IMR-90 (cell line): ENCODE results near the gene FBXO5. TPM values are rescaled to one million over a fixed set of nuclear protein-coding genes. Genes with fewer than 3 reads are reported as not detected.

ENCODE experiments used
- ATAC-seq: fragments of 200-7000 bp; cut with Tn5 transposase; 2 replicates; pipeline ENCODE4 v1.9.1; 2020; ENCODE audit warnings: low read depth, mild to moderate bottlenecking, moderate library complexity
- BruUV-seq: library from RNA; stranded (reverse); fragments of 400-500 nt; replicated peaks from 2 replicates; lab custom pipeline; 2021; lab: Mats Ljungman, UMichigan
- CTCF ChIA-PET: fragments of 300-600 bp; formaldehyde crosslinking; extraction: SDS; loops from one replicate; lab custom pipeline; 2021; ENCODE audit warnings: antibody characterized with exemption; lab: Yijun Ruan, JAX
- POLR2A ChIA-PET: fragments of 300-600 bp; sonication (Branson Sonifier 250); formaldehyde crosslinking; loops from one replicate; lab custom pipeline; 2022; ENCODE audit warnings: antibody characterized with exemption; ENCODE audit not compliant: unreplicated experiment; lab: Charles Lee
- DNase-seq: peaks from one replicate; pipeline ENCODE4 v3.0.0; 2013
- H2AFZ ChIP-seq: replicated peaks from 2 replicates; pipeline ENCODE3; 2013; ENCODE audit warnings: low read length, mild to moderate bottlenecking; ENCODE audit not compliant: poor library complexity
- H2AK5ac ChIP-seq: 2 replicates; pipeline ENCODE4 v1.6.1; 2013; ENCODE audit warnings: low read depth, low read length, inconsistent platforms
- H2AK9ac ChIP-seq: replicated peaks from 2 replicates; pipeline ENCODE3; 2013; ENCODE audit warnings: mild to moderate bottlenecking, low read depth, low read length, moderate library complexity; ENCODE audit not compliant: poor library complexity
- H2BK120ac ChIP-seq: 2 replicates; pipeline ENCODE4 v1.6.1; 2013; ENCODE audit warnings: low read depth, low read length, inconsistent platforms
- H2BK15ac ChIP-seq: 3 replicates; pipeline ENCODE4 v1.6.1; 2013; ENCODE audit warnings: low read depth, low read length, inconsistent platforms
- H2BK20ac ChIP-seq: 2 replicates; pipeline ENCODE4 v1.6.1; 2013; ENCODE audit warnings: low read depth, mild to moderate bottlenecking, inconsistent platforms, low read length, moderate library complexity
- H2BK5ac ChIP-seq: 2 replicates; pipeline ENCODE4 v1.6.1; 2013; ENCODE audit warnings: mild to moderate bottlenecking, low read depth, low read length, inconsistent platforms; ENCODE audit not compliant: poor library complexity, severe bottlenecking
- H3K14ac ChIP-seq: replicated peaks from 2 replicates; pipeline ENCODE4 v1.6.1; 2013; ENCODE audit warnings: low read depth, low read length, inconsistent platforms
- H3K18ac ChIP-seq: 2 replicates; pipeline ENCODE4 v1.6.1; 2013; ENCODE audit warnings: low read depth, low read length, control low read depth
- H3K23ac ChIP-seq: 2 replicates; pipeline ENCODE4 v1.6.1; 2013; ENCODE audit warnings: low read depth, low read length, inconsistent platforms
- H3K27ac ChIP-seq: 2 replicates; pipeline ENCODE4 v1.5.1; 2013; ENCODE audit warnings: mild to moderate bottlenecking, control low read depth, low read length; ENCODE audit not compliant: insufficient read depth
- H3K27me3 ChIP-seq: 2 replicates; pipeline ENCODE4 v1.6.1; 2013; ENCODE audit warnings: low read length; ENCODE audit not compliant: control insufficient read depth, insufficient read depth
- H3K36me3 ChIP-seq: 2 replicates; pipeline ENCODE4 v1.6.1; 2013; ENCODE audit warnings: low read length, mixed read lengths; ENCODE audit not compliant: control insufficient read depth, insufficient read depth
- H3K4ac ChIP-seq: 2 replicates; pipeline ENCODE4 v1.6.1; 2013; ENCODE audit warnings: low read depth, low read length, inconsistent platforms
- H3K4me1 ChIP-seq: 2 replicates; pipeline ENCODE4 v1.6.1; 2013; ENCODE audit warnings: low read length, mixed read lengths; ENCODE audit not compliant: control insufficient read depth, insufficient read depth
- H3K4me2 ChIP-seq: 2 replicates; pipeline ENCODE4 v1.6.1; 2013; ENCODE audit warnings: low read depth, mild to moderate bottlenecking, control low read depth, low read length, moderate library complexity
- H3K4me3 ChIP-seq: 2 replicates; pipeline ENCODE4 v1.5.1; 2013; ENCODE audit warnings: low read depth, mild to moderate bottlenecking, control low read depth, low read length, moderate library complexity; ENCODE audit not compliant: insufficient read depth
- H3K56ac ChIP-seq: 2 replicates; pipeline ENCODE4 v1.6.1; 2013; ENCODE audit warnings: low read length, inconsistent platforms; ENCODE audit not compliant: insufficient read depth; ENCODE audit errors: extremely low read depth
- H3K79me1 ChIP-seq, 2 experiments: 2 replicates each; pipeline ENCODE4 v1.6.1; 2013; ENCODE audit warnings: low read length in 2 of 2, inconsistent platforms in 1 of 2, low read depth in 1 of 2
- H3K9ac ChIP-seq: 2 replicates; pipeline ENCODE4 v1.6.1; 2013; ENCODE audit warnings: low read depth, low read length, control low read depth
- H3K9me1 ChIP-seq: 2 replicates; pipeline ENCODE4 v1.6.1; 2013; ENCODE audit warnings: low read length, inconsistent platforms; ENCODE audit not compliant: insufficient read depth
- H3K9me3 ChIP-seq: 2 replicates; pipeline ENCODE4 v1.6.1; 2013; ENCODE audit warnings: low read length; ENCODE audit not compliant: control insufficient read depth, insufficient read depth
- H4K20me1 ChIP-seq: 2 replicates; pipeline ENCODE4 v1.6.1; 2013; ENCODE audit warnings: low read length, inconsistent platforms; ENCODE audit not compliant: insufficient read depth
- H4K5ac ChIP-seq: 2 replicates; pipeline ENCODE4 v1.6.1; 2013; ENCODE audit warnings: mild to moderate bottlenecking, low read depth, low read length, control low read depth
- H4K8ac ChIP-seq, 2 experiments: 2 replicates each; pipeline ENCODE4 v1.6.1; 2013; ENCODE audit warnings: low read depth in 2 of 2, low read length in 2 of 2, control low read depth in 1 of 2, inconsistent platforms in 1 of 2
- H4K91ac ChIP-seq: 2 replicates; pipeline ENCODE4 v1.6.1; 2013; ENCODE audit warnings: low read depth, low read length, inconsistent platforms; ENCODE audit not compliant: insufficient read depth
- BHLHE40 ChIP-seq: fragments of 150-350 bp; IDR thresholded peaks from 2 replicates; pipeline ENCODE4 v1.6.1; 2016; ENCODE audit warnings: mild to moderate bottlenecking, low read depth, low read length
- CEBPB ChIP-seq: IDR thresholded peaks from 2 replicates; pipeline ENCODE4 v1.6.1; 2012; ENCODE audit warnings: low read depth, low read length, improper control_type of control experiment
- CHD1 ChIP-seq: IDR thresholded peaks from 2 replicates; pipeline ENCODE4 v1.6.1; 2012; ENCODE audit warnings: low read depth, low read length, improper control_type of control experiment
- CTCF ChIP-seq: conservative IDR thresholded peaks from 2 replicates; pipeline ENCODE4 v1.5.1; 2012; ENCODE audit warnings: mild to moderate bottlenecking, low read depth, low read length, improper control_type of control experiment
- ELK1 ChIP-seq: fragments of 150-350 bp; IDR thresholded peaks from 2 replicates; pipeline ENCODE4 v1.6.1; 2016; ENCODE audit warnings: low read depth, mild to moderate bottlenecking, low read length, moderate library complexity, borderline replicate concordance
- MAZ ChIP-seq: IDR thresholded peaks from 2 replicates; pipeline ENCODE4 v1.6.1; 2012; ENCODE audit warnings: low read depth, mild to moderate bottlenecking, low read length, improper control_type of control experiment, moderate library complexity, borderline replicate concordance
- NFE2L2 ChIP-seq: fragments of 150-350 bp; IDR thresholded peaks from 2 replicates; pipeline ENCODE4 v1.6.1; 2016; ENCODE audit warnings: low read depth, mild to moderate bottlenecking, low read length
- POLR2A ChIP-seq: IDR thresholded peaks from 2 replicates; pipeline ENCODE4 v1.6.1; 2012; ENCODE audit warnings: mild to moderate bottlenecking, low read depth, low read length
- RAD21 ChIP-seq: IDR thresholded peaks from 2 replicates; pipeline ENCODE4 v1.6.1; 2012; ENCODE audit warnings: low read length, improper control_type of control experiment
- RFX5 ChIP-seq: IDR thresholded peaks from 2 replicates; pipeline ENCODE4 v1.8.0; 2012; ENCODE audit warnings: low read depth, mild to moderate bottlenecking, low read length, moderate library complexity
- SMC3 ChIP-seq: fragments of 150-350 bp; IDR thresholded peaks from 2 replicates; pipeline ENCODE4 v1.6.1; 2016; ENCODE audit warnings: low read depth, mild to moderate bottlenecking, antibody characterized with exemption, low read length, moderate library complexity
- WGBS, 2 experiments: methylation state at CpG; one replicate each; pipeline versions ENCODE4 v1.1.5 to v1.1.7; 2013; ENCODE audit warnings: missing lambda C conversion rate in 2 of 2; ENCODE audit not compliant: insufficient read length in 1 of 2; ENCODE audit errors: extremely low coverage in 2 of 2; 5-methylcytosine and 5-hydroxymethylcytosine counted together
- dilution Hi-C: fragments of 300-500 bp; cut with HindIII; formaldehyde crosslinking; loops from one replicate; pipeline ENCODE4 v1.14.3; 2018; ENCODE audit warnings: low sequenced_read_pairs; ENCODE audit not compliant: unreplicated experiment
- in situ Hi-C: fragments of 300-500 bp; cut with MboI; formaldehyde crosslinking; loops from 3 replicates; pipeline ENCODE4 v1.14.3; 2019; ENCODE audit warnings: low sequenced_read_pairs, inconsistent platforms, mixed read lengths
- intact Hi-C: fragments of 100-400 bp; cut with micrococcal nuclease; formaldehyde crosslinking; loops from 2 replicates; pipeline ENCODE4 v1.10.0; 2022
- polyA plus RNA-seq, 3 experiments: library from polyadenylated mRNA; depleted of rRNA; stranded (reverse); fragments of >200 nt; gene quantifications; 2 replicates each; pipeline ENCODE4 v1.2.3, GENCODE V29; 2012; ENCODE audit warnings: low replicate concordance in 1 of 3
- total RNA-seq: library from RNA; depleted of rRNA; stranded (reverse); fragments of >200 nt; gene quantifications from 2 replicates; pipeline ENCODE4 v1.2.3, GENCODE V29; 2012

The FBXO5 gene
- total and polyA plus RNA-seq, 2 of the 4 experiments (the other 2 are of a cell fraction) = 11.8 to 16.7 TPM

- peak overlapping the region; percentile 63 for H2AFZ ChIP-seq
- H3K56ac ChIP-seq = peak overlapping the region; percentile 45
- H3K4me1 ChIP-seq = peaks cover 5% of the 10 kb centered on the region
- H2BK15ac ChIP-seq = peak overlapping the region; percentile 18; the same call in 1 of the 3 replicates
- H4K5ac ChIP-seq = peak overlapping the region; percentile 70
- H3K4me3 ChIP-seq = peak overlapping the region; percentile 73
- no TSS peak for BruUV-seq
- ChIA-PET POLR2A (no interaction called here), CTCF (no interaction called here)
- H3K27ac ChIP-seq = peak overlapping the region; percentile 70
- H3K79me1 ChIP-seq = peaks cover 4 to 18% of the 10 kb centered on the region in 2 experiments; a peak in 2 of 4 replicates
- DNase-seq = no peak
- peaks cover 7% of the 10 kb centered on the region; the same call in 1 of the 2 replicates for H4K20me1 ChIP-seq
- peak overlapping the region; percentile 78 to 98 for H4K8ac ChIP-seq
- peak overlapping the region; percentile 96 for H3K14ac ChIP-seq
- H3K18ac ChIP-seq = peak overlapping the region; percentile 50; the same call in 1 of the 2 replicates
- H3K4me2 ChIP-seq = peak overlapping the region; percentile 64
- H3K9me3 ChIP-seq = no peaks in the 10 kb centered on the region
- WGBS, 2 experiments = 4% methylated on average over 5 of the region's 7 CpGs; no CpG with 5 or more reads in 1 of the 2 experiments
- intact Hi-C loops = loop anchor here (5.0 kb wide), 1 partner anchor 602 kb away; no protein-coding TSS in a partner anchor
- H2BK20ac ChIP-seq = peak overlapping the region; percentile 22; the same call in 1 of the 2 replicates
- peak overlapping the region; percentile 89 for H3K23ac ChIP-seq
- TF ChIP-seq CTCF (no peak), CHD1 (no peak), CEBPB (no peak), RAD21 (no peak), NFE2L2 (no peak), POLR2A (no peak), SMC3 (no peak), ELK1 (no peak), BHLHE40 (no peak), RFX5 (no peak), MAZ (no peak)
- no peak for ATAC-seq
- peak overlapping the region; percentile 69; the same call in 1 of the 2 replicates for H2BK120ac ChIP-seq
- H2AK5ac ChIP-seq = peak overlapping the region; percentile 54
- peak overlapping the region; percentile 7 for H2AK9ac ChIP-seq
- no peaks in the 10 kb centered on the region for H3K9me1 ChIP-seq
- no peaks in the 10 kb centered on the region for H3K27me3 ChIP-seq
- peak overlapping the region; percentile 74; the same call in 1 of the 2 replicates for H4K91ac ChIP-seq
- peak overlapping the region; percentile 79 for H3K9ac ChIP-seq
- H3K36me3 ChIP-seq = no peaks in the 10 kb centered on the region
- H3K4ac ChIP-seq = peak overlapping the region; percentile 90
- dilution Hi-C loops = no loop called here
- in situ Hi-C loops = no loop called here
- H2BK5ac ChIP-seq = peak overlapping the region; percentile 74
These were observed 1.7 kb upstream of the FBXO5 start for GRCh38 chr6:152984513-152984872.
